HG03521 (cell line): ENCODE data around the gene LARP1B.
"Not testable (repeated sequence)": the region's sequence is repeated elsewhere in the genome, so short reads cannot be mapped to it uniquely, and the experiment has no call there.

Experiments used
- ATAC-seq: cut with Tn5 transposase; IDR thresholded peaks from one replicate; pipeline ENCODE4 v1.9.1; 2021; ENCODE audit warnings: mild to moderate bottlenecking, moderate library complexity; ENCODE audit not compliant: unreplicated experiment

Gene LARP1B

DNA sequence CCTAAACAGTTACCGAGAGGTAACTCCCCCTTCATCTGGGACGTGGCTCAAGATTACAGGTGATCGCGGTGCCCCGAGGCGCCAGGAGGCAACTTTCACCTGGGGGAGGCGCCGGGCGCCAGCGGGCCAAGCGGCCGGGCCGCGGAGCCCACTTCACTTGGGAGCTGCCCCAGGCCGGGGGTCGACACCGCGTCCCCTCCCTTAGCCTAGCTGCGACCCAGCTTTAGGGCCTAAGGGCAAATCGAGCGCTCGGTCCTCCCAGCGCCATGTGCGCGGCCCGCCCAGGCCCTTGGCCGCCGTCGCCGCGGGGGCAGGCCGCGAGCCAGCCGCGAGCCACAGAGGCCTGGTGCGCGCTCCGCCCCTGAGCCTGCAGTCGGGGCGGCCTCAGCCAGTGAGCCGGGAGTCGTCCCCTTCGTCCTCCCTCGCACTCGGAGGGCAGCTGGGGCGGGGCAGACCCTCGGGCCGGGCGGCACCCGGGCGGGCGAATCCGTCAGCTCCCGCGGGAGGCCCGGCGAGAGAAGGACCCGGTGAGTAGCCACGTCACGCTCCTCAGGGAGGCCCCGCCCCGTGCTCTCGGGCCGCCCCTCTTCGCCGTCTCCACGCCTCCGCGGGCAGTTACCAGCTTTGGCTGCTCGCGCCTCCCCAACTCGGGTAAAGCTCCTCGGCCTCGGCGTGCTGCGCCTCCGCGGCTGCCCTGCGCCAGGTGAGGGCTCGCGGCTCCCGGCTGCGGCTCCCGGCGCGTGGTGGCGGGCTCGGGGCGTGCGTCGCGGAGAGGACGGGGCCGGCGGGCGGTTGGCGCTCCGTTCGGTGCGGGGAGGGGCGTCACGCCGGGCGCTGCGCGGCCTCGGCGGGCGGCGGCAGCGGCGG, at the start of gene LARP1B:
TSS of gene LARP1B (plus strand) at position 614 of the 867 bp plus-strand sequence. CDS start 13,640 bp downstream, outside the sequence.
- peak; percentile 87 for ATAC-seq

DNA sequence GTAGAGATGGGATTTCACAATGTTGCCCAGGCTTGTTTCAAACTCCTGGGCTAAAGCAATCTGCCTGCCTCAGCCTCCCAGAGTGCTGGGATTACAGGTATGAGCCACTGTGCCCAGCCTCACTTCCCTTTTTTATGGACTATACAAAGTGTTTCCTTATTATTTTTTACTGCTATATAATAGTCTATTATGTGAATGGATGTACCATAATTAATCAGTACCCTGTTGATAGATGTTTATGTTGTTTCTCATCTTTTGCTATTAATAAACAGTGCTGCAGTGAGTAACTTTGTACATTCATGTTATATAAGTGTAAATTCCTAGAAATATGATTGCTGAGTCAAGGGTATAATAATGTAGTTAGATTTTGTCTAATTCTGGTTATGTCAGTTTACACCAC, 35.8 kb upstream of the LARP1B start:
- no peak for ATAC-seq

DNA sequence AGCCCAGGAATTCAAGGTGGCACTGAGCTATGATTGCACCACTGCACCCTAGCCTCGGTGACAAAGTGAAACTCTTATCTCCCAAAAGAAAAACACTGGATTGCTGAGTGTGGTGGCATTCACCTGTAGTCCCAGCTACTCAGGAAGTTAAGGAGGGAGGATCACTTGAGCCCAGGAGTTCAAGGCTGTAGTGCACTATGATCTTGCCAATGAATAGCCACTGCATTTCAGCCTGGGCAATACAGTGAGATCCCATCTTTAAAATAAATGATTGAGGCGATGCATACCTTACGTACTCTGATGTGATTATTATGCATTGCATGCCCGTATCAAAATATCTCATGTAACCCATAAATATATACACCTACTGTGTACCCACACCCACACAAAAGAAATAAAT, 31.2 kb upstream of the LARP1B start:
- no peak for ATAC-seq

DNA sequence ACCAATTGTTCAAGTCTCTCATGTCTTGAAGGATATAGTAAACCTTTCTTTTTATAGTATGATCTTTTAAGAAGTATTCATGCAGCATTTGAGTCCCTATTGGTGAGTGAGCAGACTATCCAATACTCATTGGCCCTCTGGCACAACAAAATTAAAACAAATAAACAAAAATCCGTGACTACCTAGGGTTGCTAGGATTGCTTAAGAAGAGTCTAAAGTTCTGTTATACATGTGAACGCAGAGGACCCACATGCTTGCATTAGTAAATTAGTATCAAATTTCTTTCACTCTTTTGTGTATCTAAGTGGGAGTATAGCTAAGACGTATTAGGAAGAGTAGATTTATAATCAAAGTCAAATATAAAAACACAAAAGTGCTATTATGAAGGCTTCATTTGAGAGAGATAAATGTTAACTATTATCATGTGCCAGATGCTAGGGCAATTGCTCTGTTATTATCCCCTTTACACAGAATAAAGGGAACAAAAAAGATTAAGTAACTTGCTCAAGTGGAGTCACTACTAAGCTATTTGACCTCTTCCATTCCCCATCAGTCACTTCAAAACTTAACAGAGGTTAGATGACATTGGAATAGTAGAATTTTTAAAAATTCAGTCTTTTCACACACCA, 29.2 kb upstream of the LARP1B start:
- ATAC-seq = no peak

DNA sequence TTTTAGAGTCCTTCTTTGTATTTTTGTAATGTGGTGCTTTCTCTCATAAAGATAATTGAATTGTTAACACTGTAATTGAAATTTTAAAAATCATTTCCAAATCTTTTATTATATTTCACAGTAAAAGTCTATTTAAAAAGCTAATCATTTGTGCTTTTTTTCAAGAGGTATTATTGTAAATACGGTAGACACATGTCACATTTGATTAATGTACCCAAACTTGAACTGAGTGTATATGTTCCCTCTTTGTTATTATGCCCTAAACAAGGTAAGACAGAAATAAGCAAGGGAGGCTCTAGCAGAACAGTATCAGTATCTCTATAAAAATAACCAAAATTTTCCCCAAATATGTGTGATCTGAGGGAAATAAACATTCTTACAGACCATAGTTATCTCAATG, 21.5 kb upstream of the LARP1B start:
- ATAC-seq = no peak

DNA sequence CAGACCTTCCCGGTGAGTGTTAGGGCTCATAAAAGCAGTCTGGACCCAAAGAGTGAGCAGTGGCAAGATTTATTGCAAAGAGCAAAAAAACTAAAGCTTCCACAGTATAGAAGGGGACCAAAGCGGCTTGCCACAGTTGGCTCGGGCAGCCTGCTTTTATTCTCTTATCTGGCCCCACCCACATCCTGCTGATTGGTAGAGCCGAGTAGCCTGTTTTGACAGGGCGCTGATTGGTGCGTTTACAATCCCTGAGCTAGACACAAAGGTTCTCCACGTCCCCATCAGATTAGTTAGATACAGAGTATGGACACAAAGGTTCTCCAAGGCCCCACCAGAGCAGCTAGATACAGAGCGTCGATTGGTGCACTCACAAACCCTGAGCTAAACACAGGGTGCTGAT, 14.1 kb upstream of the LARP1B start:
- ATAC-seq = not testable (repeated sequence)

DNA sequence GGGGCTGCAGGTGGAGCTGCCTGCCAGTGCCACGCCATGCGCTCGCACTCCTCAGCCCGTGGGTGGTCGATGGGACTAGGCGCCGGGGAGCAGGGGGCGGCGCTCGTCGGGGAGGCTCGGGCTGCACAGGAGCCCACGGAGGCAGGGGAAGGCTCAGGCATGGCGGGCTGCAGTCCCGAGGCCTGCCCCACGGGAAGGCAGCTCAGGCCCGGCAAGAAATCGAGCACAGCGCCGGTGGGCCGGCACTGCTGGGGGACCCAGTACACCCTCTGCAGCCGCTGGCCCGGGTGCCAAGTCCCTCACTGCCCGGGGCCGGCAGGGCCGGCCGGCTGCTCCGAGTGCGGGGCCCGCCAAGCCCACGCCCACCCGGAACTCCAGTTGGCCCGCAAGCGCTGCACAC, 13.6 kb upstream of the LARP1B start:
- not testable (repeated sequence) for ATAC-seq

DNA sequence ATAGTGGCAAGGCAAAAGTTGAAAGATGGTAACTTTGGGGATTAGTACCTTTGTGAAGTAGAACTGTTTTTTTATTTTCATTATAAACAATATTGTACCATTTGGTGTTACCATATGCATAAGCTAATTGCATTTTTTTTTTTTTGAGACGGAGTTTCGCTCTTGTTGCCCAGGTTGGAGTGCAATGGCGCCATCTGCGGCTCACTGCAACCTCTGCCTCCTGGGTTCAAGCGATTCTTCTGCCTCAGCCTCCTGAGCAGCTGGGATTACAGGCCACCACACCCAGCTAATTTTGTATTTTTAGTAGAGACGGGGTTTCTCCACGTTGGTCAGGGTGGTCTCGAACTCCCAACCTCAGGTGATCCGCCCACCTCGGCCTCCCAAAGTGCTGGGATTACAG, 9.9 kb upstream of the LARP1B start:
- ATAC-seq = not testable (repeated sequence)

DNA sequence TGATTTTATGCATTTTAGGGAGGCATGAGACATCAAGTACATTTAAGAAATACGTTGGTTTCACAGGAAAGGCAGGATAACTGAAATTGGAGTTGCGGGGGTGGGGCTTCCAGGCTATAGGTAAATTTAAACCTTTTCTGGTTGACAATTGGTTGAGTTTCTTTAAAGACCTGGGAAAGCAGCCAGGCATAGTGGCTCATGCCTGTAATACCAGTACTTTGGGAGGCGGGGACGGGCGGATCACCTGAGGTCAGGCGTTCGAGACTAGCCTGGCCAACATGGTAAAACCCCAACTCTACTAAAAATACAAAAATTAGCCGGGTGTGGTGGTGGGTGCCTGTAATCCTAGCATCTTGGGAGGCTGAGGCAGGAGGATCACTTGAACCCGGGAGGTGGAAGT, 6.2 kb upstream of the LARP1B start:
- ATAC-seq = not testable (repeated sequence)

DNA sequence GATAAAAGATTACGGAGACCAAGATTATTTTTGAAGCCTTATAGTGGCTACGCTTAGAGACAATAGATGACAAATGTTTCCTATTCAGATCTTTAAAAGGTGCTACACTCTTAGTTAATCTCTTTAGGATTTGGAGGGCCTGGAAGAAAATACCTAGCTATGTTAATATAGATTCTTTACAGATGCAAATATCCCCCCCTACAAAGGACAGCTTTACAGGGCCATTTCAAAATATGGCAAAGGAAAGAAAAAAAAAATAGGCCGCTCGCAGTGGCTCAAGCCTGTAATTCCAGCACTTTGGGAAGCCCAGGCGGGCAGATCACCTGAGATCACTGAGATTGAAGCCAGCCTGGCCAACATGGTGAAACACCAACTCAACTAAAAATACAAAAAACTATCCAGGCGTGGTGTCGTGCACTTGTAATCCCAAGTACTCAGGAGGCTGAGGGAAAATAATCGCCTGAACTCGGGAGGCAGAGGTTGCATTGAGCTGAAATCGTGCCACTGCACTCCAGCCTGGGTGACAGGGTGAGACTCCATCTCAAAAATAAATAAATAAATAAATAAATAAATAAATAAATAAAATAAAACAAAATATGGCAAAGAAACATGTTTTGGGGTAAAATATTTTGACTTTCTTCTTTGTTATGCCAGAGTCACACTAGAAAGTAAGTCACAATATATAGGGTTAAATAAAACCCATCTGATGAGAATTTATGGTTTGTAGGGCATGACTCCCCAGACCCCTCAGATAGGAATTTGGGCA, 5.5 kb upstream of the LARP1B start:
- not testable (repeated sequence) for ATAC-seq

DNA sequence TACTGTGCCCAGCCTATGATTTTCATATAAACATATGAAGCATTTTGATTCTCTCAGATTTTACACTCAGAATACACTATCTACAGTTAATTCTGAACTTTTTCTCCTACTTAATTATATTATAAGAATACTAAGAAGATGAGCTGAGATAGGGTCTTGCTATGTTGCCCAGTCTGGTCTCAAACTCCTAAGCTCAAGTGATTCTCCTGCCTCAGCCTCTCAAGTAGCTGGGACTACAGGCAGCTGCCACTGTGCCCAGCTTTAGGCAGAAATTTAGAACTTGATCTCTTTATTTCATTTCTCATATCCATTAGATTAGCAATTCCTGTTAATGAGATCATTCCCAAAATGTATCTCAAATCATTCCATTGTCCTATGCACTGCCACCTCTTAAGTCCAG, 4.7 kb upstream of the LARP1B start:
- ATAC-seq = no peak

DNA sequence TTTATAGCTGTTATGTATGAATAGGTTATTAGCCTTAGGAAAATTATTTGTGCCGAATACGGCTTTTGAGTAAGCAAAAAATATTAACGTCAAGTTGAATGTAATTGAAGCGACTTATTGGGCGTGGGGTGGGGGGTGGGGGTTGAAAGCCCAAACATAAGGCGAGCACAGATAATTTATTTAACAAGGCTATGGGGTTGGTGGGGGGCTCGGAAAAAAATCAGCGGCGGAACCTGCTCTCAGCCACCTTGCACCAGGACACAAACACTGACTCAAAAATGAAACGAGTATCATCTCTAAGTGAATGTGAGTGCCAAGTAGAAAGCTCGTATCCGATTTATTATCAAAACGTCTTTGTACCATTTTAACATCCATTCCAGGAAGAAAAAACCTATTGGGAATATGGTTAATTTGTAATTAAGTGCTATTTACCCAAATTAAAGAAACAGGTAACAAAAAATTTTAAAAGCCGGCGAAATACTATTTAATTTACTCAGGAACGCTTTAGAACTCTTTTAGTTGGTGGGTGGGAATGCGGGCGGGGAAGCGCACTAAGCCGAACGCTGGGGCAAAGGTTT, 902 bp upstream of the LARP1B start:
- ATAC-seq = no peak

DNA sequence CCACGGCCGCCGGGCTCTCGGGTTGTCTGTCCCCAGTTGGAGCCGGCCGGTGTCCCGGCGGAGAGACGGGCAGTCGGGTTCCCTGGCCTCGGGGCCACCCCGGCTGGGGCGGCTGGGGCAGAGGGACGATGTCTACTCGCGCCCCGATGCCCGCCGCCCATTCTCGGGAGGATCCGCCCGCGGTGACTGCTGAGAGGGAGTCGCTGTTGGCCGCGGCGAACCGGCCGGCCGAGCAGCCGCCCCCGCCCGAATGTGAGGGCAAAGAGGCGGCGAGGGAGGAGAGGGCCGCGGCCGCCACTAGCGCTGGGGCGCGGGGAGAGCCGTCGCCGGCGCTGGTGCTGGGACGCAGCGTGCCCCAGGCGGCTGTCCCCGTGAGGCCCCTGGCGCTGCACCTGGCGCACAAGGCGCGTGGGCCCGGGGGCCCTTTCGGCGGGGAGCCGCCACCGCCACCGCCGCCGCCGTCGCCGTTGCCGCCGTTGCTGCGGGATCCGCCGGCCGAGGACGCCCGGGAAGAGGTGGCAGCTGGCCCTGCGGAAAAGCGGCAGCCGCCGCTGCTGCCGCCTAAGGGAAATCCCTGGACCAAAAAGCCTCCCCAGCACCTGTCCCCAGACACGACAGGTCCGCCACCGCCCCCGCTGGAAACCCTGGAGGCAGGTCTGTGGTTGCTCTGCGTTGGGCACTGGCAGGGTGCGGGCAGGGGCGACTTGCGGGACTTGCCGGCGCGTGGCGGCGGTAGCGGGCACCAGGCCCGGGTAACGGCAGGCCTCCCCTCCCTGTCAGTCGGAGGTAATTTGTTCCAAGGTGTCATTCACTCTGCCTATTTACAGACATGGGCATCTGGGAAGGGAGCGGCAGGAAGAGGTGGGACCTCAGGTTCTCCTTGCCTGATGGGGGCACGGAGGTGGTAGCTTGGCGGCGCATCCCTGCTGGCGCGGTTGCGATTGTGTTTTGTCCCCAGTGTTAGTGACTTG, 739 bp downstream of the LARP1B start:
- peak; percentile 38 for ATAC-seq

DNA sequence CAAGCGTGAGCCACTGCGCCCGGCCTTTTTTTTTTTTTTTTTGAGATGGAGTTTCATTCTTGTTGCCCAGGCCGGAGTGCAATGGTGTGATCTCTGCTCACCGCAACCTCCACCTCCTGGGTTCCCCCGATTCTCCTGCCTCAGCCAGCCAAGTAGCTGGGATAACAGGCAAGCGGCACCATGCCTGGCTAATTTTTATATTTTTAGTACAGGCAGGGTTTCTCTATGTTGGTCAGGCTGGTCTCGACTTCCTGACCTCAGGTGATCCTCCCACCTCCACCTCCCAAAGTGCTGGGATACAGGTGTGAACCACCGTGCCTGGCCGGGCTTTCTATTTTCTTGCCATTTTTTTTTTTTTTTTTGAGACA, 5.3 kb downstream of the LARP1B start:
- not testable (repeated sequence) for ATAC-seq

DNA sequence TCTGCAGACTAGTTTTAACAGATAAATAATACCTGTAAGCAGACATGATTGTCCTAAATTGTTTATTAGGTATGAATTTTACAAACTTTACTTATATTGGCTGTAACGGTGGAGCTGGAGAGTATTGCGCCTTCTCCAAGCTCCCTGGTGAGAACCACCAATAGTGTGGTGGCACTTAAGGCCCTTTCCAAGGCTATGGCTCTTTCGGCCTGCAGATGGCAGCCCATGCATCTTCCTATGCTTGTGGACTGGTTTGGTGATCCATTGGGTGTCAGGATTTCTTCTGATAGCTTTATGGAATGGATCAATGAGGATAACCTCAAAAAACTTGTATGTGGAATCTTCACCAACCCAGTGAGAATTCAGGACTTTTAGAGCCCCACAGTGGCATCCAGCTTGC, 7.8 kb downstream of the LARP1B start:
- ATAC-seq = no peak

DNA sequence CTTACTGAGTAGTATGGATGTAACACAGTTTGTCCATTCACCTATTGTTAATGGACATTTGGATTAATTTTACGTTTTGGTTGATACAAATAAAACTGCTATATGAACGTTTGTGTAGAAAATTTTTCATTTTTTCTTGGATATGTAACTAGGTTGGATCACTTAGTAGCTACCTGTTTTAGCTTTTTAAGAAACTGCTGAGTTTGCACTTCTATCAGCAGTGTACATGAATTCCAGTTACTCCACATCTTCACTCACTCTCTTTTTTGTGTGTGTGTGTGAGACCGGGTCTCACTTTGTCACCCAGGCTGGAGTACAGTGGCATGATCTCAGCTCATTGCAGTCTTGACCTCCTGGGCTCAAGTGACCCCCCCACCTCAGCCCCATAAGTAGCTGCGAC, 15.4 kb downstream of the LARP1B start:
- no peak for ATAC-seq

DNA sequence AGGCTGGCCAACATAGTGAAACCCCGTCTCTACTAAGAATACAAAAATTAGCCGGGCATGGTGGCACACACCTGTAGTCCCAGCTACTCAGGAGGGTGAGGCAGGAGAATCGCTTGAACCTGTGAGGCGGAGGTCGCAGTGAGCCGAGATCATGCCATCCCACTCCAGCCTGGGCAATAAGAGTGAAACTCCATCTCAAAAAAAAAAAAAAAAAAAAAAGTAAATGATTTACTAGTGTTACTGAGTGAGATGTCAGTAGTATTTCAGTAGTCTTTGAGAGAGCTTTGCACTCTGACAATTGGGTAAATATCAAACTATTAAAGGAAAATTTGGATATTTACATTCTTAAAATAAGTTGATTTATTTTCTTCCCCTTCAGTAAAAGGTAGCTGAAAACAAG, 34.2 kb downstream of the LARP1B start:
- ATAC-seq = not testable (repeated sequence)

DNA sequence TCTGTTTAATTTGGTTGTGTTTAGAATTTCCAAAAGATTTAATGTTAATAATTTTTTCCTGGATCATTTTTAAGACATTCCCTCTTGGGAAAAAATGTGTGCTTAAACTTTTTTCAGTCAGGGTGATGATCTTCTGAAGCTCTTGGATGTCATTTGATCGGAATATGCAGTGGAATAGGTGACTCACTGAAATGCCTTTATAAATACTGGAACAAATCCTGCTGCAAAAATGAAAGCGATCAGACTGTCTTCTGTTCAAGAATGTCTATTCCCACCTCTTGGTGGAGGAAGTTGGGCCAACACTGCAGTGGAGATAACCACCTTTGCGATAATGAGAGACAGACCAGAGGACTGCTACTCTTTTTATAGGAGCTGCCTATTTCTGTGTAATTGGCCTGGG, 46.7 kb downstream of the LARP1B start:
- no peak for ATAC-seq

DNA sequence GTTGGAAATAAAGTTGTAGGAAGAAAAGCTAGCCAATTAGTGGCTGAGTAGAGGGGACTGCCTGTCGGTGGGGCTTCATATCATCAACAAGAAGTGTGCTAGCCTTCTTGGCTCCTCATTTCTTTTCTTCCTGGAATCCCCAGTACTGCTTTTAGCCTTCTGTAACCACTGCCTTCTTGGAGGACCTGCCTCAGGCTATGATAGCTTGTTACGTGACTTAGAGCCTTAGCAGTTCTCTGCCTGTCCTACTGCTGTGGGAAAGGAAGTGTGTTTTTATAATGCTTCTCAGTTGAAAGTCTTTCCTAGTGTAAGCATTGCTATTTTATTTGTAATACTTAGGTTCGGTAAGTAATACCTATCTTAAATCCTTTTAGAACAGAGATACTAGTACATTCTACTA, 61.9 kb downstream of the LARP1B start:
- ATAC-seq = no peak

DNA sequence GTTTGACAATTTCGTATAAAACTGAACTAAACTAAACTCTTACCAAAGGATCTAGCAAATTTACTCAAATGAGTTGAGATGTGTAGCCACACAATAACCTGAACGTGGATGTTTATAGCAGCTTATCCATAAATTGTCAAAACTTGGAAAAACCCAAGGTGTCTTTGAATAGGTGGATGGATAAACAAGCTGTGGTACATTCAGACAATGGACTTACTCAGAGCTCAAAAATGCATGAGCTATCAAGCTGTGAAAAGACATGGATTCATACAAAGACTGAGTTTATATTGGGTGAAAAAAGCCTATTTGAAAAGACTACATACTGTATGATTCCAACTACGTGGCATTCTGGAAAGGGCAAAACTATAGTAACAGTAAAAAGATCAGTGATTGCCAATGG, 69.5 kb downstream of the LARP1B start:
- no peak for ATAC-seq
